ENCODE data around the gene FNIP2. TPM values are rescaled to one million over a fixed set of nuclear protein-coding genes. Genes with fewer than 3 reads are reported as not detected.

FNIP2 gene
- total RNA-seq, 1 donor from 2014 or later: 10.5 TPM

Other genes starting within 250 kb of the FNIP2 start
- not detected in 2 replicates for gene RXFP1, start 247.1 kb upstream of the FNIP2 start, total RNA-seq
- 16.0 and 17.0 TPM in 2 replicates for gene C4orf46, start 97.1 kb upstream of the FNIP2 start, total RNA-seq
- gene ETFDH, start 96.7 kb upstream of the FNIP2 start, total RNA-seq: 21.6 and 23.8 TPM in 2 replicates
- gene PPID, start 45.6 kb upstream of the FNIP2 start, total RNA-seq: 56.8 and 58.5 TPM in 2 replicates

Data from activated T-helper 2 cell treated with anti-CD3 and anti-CD28 coated beads, Interferon-gamma antibody, Interleukin-2, Interleukin-4, amounts not matched to agents 10 μg/mL and 5 μg/mL and 100 μg/mL, durations not matched to agents 14 hours and 24 hours and 36 hours (primary cell).